Measurements from ENCODE around the gene TERC.
"Not testable (repeated sequence)": the region's sequence is repeated elsewhere in the genome, so short reads cannot be mapped to it uniquely, and the experiment has no call there.

Gene TERC

DNA sequence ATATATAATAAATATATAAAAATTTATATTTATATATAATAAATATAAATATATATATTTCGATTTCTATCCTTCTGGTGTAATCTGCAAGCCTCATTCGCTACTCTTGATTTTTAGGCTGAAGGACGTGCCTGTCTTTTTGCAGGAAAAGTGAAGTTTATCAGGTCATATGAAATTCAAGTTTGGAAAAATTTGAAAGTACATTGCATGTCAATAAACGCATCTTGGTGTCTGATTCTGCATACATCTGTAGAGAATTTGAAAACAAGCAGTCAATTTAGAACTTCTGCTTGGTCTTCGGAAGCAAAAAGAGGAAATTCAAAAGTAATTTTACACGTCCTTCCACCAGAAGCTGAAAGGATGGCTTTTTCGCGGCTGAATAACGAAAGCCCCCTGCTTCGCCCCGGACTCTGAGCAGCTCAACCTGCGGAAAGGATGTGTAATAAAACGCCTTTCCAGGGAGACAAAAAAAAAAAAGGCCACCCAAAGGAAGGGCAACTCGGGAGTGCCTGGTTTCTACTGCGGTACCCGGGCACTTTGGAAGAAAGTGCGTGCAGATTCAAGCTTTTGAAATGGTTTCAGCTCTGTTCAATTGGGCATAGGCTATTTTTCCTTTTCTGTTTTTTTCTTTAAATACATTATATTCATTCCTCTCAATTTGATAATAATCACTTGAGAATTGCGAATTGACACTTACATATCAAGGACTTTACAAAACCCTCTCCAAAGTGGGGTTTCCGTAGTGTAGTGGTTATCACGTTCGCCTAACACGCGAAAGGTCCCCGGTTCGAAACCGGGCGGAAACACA lies 6.8 kb upstream of the TERC start:
- peak; percentile 83 for DNase-seq

DNA sequence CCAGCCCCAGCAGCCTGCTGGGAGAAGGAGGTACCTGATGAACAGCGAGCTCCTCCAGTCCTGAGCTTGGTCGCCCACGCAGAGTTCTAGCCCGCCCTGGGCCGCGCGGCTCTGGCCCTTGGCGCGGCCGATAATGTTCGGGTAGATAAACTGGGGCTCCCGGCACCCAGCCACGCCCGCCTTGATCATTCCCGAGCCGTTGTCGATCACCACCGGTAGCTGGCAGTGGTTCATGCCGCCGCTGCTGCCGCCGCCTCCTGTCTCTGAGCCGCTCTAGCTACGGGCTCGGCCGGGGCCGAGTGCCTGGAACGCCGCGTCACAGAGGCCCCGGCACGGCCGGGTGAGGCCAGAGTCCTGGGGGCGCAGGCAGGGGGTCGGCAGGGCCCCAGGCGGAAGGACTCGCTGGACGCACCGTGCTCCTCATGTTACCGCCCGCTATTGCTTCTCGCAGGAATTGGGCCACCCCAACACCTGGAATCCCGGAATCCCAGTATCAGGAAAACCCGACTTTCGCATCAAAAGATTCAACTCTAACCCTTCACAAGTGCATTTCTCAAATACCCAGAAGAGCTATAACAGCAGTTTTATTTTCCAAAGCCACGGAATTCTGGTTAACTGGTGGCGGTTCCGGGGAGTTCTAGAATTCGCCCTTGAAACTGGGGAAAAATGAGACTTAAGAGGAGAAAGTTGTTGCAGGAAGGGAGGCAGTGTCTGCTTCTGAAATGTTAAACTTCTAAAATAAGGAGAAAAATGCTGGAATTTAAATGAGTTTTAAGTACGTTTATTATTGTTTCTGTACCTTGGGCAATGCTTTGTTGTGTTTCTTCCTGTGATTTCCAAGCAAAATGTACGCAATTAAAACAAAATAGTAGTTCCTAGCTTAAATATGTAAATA lies 4.7 kb upstream of the TERC start, which contains the start of gene ACTRT3:
ACTRT3 (minus strand) TSS at position 275 of the 895 bp plus-strand sequence; CDS start at position 234, 41 bp downstream.
- peak; percentile 74 for DNase-seq

DNA sequence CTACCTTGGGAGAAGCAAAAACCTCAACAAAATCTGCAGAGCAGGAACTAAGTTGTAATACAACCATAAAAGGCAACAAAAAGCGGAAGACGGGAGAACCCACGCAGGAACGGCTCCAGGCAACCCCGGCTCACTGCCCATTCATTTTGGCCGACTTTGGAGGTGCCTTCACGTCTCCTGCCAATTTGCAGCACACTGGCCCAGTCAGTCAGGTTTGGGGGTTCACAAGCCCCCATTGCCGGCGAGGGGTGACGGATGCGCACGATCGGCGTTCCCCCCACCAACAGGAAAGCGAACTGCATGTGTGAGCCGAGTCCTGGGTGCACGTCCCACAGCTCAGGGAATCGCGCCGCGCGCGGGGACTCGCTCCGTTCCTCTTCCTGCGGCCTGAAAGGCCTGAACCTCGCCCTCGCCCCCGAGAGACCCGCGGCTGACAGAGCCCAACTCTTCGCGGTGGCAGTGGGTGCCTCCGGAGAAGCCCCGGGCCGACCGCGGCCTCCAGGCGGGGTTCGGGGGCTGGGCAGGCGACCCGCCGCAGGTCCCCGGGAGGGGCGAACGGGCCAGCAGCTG lies 463 bp downstream of the TERC start:
- peak; percentile 76 for DNase-seq

DNA sequence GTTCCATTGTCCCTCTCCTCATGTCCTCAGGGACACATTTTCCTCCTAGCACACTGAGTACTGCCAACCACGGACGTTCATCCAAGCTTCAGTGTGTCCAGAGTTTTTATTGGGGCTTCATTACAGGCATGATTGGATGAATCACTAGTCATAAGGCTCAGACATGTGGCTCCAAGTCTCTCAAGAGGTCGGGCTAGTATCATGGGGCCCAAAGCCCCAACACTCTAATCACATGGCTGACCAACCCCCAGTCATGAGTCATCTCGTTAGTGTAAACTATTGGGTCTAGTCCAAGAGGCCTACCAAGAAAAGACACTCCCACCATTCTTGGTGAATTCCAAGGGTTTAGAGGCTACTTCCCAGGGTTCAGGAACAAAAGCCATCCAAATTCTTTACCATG lies 4.4 kb downstream of the TERC start:
- no peak for DNase-seq

DNA sequence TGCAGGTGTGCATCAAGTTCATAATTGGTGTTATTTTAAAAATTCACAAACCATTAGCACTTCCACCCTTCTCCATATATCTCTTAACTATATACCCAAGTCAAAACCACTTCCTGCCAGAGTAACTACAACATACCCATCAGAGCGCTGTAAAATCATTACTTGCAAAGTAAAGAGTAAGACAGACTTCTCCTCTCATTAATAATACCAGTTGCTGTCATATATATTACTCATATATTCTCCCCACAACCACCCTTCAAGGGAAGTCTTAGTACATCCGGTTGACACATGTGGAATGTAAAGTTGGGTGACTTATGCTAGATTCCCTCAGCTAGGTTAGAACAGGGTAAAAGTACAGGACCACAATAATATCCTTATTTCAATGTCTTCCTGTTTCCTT lies 5.6 kb downstream of the TERC start:
- DNase-seq, result peak; percentile 82

DNA sequence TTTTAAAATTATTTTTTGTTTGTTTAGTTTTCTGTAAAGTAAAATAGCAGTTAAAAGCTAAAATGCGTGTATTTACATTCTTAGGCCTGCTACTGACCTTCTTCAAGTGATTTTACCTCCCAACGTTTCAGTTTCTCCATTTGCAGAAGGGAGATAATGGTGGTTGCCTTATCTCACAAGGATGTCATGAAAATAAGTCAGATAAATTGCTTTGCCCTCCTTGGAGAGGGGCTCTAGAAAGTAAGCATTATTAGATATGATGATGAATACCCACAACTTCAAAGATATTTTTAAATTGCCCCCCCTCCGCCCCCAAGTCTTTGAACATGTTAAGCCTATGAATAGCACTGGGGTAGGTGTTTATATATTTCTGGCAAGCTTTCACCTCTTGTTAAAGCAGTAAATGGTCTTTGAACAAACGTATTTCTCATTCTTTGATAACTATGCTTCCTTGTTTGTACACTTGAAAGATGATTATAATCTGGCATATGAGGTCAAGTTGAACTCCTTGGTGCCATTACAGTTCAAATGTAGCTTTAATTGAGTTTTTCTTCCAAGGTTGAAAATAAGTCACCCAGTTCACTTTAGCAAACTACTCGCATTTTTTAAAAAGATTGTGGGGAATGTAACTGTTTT lies 6.4 kb downstream of the TERC start:
- DNase-seq, result no peak

DNA sequence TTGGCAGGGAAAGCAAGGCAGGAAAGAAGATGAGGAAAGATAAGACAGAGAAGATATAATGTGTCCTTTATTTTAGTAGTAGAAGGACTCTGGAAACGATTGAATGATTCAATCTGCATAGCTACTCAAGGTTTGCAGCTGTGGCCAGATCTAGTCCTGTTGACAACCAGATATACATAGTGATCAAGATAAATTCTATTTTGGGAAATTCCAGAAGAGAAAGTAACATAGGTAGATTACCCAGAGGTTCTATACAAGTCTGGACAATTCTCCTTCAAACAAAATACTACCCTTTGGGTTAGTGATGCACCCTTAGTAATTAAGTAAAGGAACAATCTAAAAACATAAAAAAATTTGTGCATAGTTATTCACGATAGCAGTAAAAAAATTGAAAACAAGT lies 9.4 kb downstream of the TERC start:
- DNase-seq, result no peak

DNA sequence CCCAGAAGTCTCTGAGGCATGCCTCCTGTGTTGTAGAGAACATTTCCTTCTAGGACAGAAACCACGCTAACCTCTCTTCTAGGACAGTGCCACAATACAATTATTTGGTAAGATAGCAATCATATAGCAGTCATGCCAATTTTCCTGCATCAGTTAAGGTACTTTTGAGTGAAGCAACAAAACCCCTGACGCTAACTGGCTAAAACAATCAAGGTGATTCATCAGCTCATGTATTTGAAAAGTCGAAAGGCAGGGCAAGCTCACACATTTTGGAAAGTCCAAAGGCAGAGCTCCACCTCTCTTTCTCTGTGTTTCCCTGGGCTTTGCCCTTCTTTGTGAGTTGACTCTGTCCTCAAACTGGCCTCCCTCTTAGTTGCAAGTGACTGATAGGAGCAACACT lies 10.1 kb downstream of the TERC start:
- no peak for DNase-seq

DNA sequence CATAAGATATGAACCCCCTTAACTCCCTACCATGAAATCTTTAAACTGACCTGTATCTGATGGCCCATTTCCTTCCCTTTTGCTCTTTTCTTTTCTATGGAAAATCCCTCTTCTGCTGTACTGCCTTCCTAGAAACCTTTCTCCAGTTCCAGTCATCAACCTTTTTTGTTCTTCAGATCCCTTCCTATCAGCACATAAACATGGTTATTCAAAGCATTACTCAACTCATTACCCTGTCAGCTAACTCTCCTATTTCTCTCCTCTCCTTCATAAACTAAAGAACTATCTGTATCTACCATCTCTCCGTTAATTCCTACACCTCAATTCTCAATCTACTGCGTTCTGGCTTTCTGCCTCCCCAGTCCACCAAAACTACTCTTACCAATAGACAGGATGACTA lies 13.0 kb downstream of the TERC start:
- no peak for DNase-seq

DNA sequence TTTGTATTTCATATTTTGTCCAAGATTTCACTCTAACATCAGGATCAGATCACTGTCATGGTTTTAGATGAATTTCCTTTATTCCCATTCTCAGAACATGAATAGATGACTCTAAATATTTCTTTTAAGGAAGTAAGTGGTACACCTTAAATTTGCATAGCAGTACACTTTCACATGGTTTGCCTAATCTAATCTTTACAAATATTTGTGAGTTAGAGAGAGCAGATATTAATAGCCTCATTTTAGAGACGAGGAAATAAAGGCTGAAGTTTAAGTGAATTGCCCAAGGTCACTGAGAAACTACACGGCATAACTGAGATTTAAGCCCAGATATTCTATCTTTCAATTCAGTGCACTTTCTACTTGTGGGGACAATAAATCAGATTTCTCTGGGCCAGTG lies 14.2 kb downstream of the TERC start:
- no peak for DNase-seq

DNA sequence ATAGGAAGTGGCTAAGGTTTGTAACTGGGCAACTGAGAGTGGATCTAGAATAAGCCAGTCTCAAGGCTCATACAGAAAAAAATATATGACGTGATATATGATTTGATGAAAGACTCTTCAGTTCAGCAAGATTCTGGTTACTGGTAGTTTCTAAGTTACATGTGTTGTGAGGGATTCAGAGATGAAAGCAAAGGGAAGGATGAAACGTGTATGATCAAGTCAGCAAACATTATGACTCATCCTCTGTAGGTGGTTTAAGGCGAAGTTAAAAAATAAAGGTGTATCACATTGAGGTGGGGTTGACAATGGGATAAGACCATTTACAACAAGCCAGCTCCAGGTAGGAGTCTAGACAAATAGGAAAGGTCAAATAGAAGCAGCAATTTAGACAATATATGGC lies 16.2 kb downstream of the TERC start:
- DNase-seq, result peak; percentile 31

DNA sequence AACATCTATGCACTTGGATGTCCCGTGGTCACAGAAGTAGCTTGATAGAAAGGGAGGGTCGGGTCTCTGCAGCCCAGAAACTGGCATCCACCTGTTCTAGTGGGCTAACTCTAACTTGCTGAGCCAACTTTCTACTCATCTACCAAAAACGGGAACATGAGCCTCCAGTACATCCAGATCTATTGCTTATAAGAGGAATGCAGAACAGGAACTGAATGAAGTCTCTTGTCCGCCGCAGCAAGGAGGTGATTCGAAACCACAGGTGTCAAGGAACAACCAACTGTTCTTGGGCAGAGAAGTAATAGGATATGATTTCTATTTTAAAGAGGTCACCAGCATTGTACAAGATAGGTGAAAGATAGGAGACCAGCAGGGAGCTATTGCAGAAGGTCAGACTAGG lies 17.9 kb downstream of the TERC start:
- no peak for DNase-seq

DNA sequence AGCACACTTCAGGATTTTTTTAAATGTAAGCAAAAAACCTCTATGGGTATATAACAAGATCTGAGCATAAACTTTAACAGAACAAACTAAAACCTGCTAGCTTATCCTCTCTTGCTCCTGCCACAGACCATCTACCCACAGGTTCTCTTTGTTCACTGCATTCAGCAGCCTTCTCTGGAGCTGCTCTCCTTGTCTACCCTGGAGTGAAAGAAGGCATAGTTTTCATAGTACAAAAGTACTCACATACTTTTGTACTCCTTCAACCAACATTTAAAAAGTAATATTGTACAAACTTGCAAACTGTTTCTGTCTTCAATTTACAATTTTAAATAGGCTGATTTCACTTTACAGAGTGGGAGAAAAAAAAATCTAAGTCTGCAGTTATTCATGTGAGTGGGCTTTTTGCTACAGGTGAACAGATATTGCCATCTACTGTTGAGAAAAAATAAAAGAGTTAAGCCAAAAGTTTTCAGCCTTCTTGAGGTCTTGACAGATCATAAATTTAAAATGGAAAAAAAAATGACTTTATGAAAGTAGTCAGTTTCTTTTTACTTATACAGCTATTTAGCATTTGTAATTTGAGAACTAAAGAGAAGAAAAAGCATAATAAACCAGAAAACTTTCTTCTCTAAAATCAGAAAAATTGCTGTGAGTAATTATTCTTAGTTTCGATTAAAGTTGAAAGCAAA lies 20.4 kb downstream of the TERC start:
- DNase-seq, result no peak

DNA sequence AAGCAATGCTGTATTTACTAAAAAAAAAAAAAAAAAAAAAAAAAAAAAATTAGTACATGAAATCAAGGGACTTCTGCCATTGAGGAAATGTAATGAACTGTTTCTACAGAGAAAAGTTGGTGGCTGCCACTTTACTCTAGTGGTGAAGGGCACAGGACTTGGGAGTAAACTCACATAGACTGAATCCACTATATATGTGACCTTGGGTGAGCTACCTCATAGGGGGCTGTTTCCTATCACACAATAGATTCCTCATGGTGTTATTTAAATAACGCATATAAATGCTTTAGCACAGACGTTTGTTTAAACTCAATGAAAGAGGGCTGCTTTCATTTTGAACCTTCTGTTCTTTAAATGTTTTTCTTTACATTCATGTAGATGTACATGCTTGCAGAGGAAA lies 25.8 kb downstream of the TERC start:
- DNase-seq, result no peak

DNA sequence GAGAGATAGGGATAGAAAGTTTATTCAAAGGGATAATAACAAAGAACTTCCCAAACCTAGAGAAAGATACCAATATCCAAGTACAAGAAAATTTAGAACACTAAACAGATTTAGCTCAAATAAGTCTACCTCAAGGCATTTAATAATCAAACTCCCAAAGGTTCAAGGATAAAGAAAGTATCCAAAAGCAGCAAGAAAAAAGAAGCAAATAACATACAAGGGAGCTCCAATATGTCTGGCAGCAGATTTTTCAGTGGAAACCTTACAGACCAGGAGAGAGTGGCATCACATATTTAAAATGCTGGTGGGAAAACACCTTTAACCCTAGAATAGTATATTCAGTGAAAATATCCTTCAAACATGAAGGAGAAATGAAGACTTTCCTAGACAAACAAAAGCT lies 33.0 kb downstream of the TERC start:
- DNase-seq, result not testable (repeated sequence)

DNA sequence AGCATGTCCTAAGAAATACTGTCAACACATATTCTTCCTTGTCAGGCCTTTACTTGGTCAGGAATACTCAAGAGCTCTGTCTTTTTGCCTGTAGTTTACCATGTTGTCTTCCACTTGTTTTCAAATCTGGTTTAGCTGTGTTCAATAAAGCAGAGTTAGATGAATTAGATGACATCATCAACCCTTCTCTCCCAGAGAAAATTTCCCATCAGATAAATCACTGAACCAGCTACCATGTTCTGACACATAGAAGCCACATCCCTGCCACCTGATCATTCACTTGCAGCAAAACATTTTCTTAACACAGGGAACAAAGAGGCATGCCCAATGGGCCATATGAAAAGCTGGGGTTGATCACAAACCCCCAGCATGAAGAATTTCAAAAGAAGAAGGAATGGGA lies 42.1 kb downstream of the TERC start:
- no peak for DNase-seq

DNA sequence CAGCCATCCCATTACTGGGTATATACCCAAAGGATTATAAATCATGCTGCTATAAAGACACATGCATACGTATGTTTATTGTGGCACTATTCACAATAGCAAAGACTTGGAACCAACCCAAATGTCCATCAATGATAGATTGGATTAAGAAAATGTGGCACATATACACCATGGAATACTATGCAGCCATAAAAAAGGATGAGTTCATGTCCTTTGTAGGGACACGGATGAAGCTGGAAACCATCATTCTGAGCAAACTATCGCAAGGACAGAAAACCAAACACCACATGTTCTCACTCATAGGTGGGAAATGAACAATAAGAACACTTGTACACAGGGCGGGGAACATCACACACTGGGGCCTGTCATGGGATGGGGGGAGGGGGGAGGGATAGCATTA lies 46.4 kb downstream of the TERC start:
- not testable (repeated sequence) for DNase-seq

All from activated CD4-positive, alpha-beta T cell treated with anti-CD3 and anti-CD28 coated beads, Interleukin-2, amount 50 U/mL, for 16 hours (primary cell).